OCI-LY3 (cell line): Measurements from ENCODE around the gene ADAMTSL5.

Experiments
- H2AFZ ChIP-seq: fragments of 200-600, 300-600 bp; shearing (Covaris generic); 2 replicates; pipeline ENCODE4 v1.6.0; 2014; ENCODE audit warnings: antibody characterized with exemption, low read depth, low read length
- H3K27ac ChIP-seq: fragments of 200-600, 300-600 bp; sonication (generic); 2 replicates; pipeline ENCODE4 v1.5.1; 2014; ENCODE audit warnings: mild to moderate bottlenecking, low read length, moderate library complexity, mixed read lengths
- H3K27me3 ChIP-seq: fragments of 200-600, 300-600 bp; sonication (generic); 2 replicates; pipeline ENCODE4 v1.6.1; 2014; ENCODE audit warnings: low read depth, low read length, mixed read lengths
- H3K36me3 ChIP-seq: fragments of 200-600, 300-600 bp; sonication (generic); replicated peaks from 2 replicates; pipeline ENCODE3; 2014; ENCODE audit warnings: low read depth, low read length, mixed read lengths
- H3K4me1 ChIP-seq: fragments of 300-600, 200-600 bp; sonication (generic); 2 replicates; pipeline ENCODE4 v1.6.1; 2014; ENCODE audit warnings: low read length, mixed read lengths
- H3K4me2 ChIP-seq: fragments of 200-600, 300-600 bp; sonication (generic); 2 replicates; pipeline ENCODE4 v1.6.1; 2014; ENCODE audit warnings: low read length, mixed read lengths
- H3K4me3 ChIP-seq: fragments of 300-600, 200-600 bp; sonication (generic); 2 replicates; pipeline ENCODE4 v1.5.1; 2014; ENCODE audit warnings: antibody characterized with exemption, mild to moderate bottlenecking, low read length, moderate library complexity
- H3K79me2 ChIP-seq: fragments of 300-600, 200-600 bp; shearing (Covaris generic); 2 replicates; pipeline ENCODE4 v1.6.1; 2014; ENCODE audit warnings: mild to moderate bottlenecking, low read length, mixed read lengths
- H3K9ac ChIP-seq: fragments of 300-600, 200-600 bp; shearing (Covaris generic); 2 replicates; pipeline ENCODE4 v1.6.0; 2014; ENCODE audit warnings: mild to moderate bottlenecking, low read length, moderate library complexity
- H3K9me3 ChIP-seq: fragments of 200-600, 300-600 bp; shearing (Covaris generic); 2 replicates; pipeline ENCODE4 v1.6.1; 2014; ENCODE audit warnings: low read length, mixed read lengths; ENCODE audit not compliant: insufficient read depth
- H4K20me1 ChIP-seq: fragments of 200-600, 300-600 bp; sonication (generic); 2 replicates; pipeline ENCODE4 v1.6.1; 2016; ENCODE audit warnings: low read length, mixed read lengths; ENCODE audit not compliant: insufficient read depth
- CTCF ChIP-seq: fragments of 200-600, 300-600 bp; sonication (generic); IDR thresholded peaks from 2 replicates; pipeline ENCODE4 v1.5.1; 2014; ENCODE audit warnings: antibody characterized with exemption, low read length, low read depth
- EZH2phosphoT487 ChIP-seq: fragments of 200-600 bp; shearing (Covaris generic); IDR thresholded peaks from 2 replicates; pipeline ENCODE4 v1.6.1; 2018; ENCODE audit warnings: antibody characterized with exemption, mixed run types, low read depth

The ADAMTSL5 gene

GRCh38 chr19:1466461-1467214 lies 46.2 kb downstream of the ADAMTSL5 start:
- no peaks in the 10 kb centered on the region for H3K79me2 ChIP-seq
- no peak overlapping the region for H3K27ac ChIP-seq
- no peak for TF ChIP-seq CTCF
- no peak for TF ChIP-seq EZH2phosphoT487
- no peak overlapping the region for H2AFZ ChIP-seq
- no peaks in the 10 kb centered on the region for H3K27me3 ChIP-seq
- H3K9me3 ChIP-seq, result no peaks in the 10 kb centered on the region
- H3K4me1 ChIP-seq, result no peaks in the 10 kb centered on the region
- no peak overlapping the region for H3K9ac ChIP-seq
- H3K4me3 ChIP-seq, result no peak overlapping the region
- no peaks in the 10 kb centered on the region for H4K20me1 ChIP-seq
- H3K4me2 ChIP-seq, result no peak overlapping the region
- peaks cover 4% of the 10 kb centered on the region for H3K36me3 ChIP-seq

GRCh38 chr19:1466018-1466460 lies 46.8 kb downstream of the ADAMTSL5 start:
- no peaks in the 10 kb centered on the region for H3K9me3 ChIP-seq
- H3K4me2 ChIP-seq, result no peak overlapping the region
- peaks cover 4% of the 10 kb centered on the region for H3K36me3 ChIP-seq
- H3K27ac ChIP-seq, result no peak overlapping the region
- no peaks in the 10 kb centered on the region for H3K4me1 ChIP-seq
- H2AFZ ChIP-seq, result no peak overlapping the region
- no peaks in the 10 kb centered on the region for H3K27me3 ChIP-seq
- H3K9ac ChIP-seq, result no peak overlapping the region
- H3K4me3 ChIP-seq, result no peak overlapping the region
- no peaks in the 10 kb centered on the region for H3K79me2 ChIP-seq
- TF ChIP-seq CTCF (no peak), EZH2phosphoT487 (no peak)
- H4K20me1 ChIP-seq, result no peaks in the 10 kb centered on the region

- no peaks in the 10 kb centered on the region for H3K27me3 ChIP-seq
- TF ChIP-seq CTCF, result no peak
- no peak for TF ChIP-seq EZH2phosphoT487
- H3K27ac ChIP-seq, result no peak overlapping the region
- peaks cover 4% of the 10 kb centered on the region for H3K36me3 ChIP-seq
- H3K9ac ChIP-seq, result no peak overlapping the region
- no peaks in the 10 kb centered on the region for H3K9me3 ChIP-seq
- no peak overlapping the region for H3K4me3 ChIP-seq
- H3K4me2 ChIP-seq, result no peak overlapping the region
- no peaks in the 10 kb centered on the region for H3K79me2 ChIP-seq
- H3K4me1 ChIP-seq, result no peaks in the 10 kb centered on the region
- no peak overlapping the region for H2AFZ ChIP-seq
- H4K20me1 ChIP-seq, result no peaks in the 10 kb centered on the region
Measured at GRCh38 chr19:1465191-1466016, 47.4 kb downstream of the ADAMTSL5 start.

- H3K9ac ChIP-seq, result no peak overlapping the region
- no peak overlapping the region for H3K4me2 ChIP-seq
- H3K27ac ChIP-seq, result no peak overlapping the region
- H3K4me3 ChIP-seq, result no peak overlapping the region
- H3K4me1 ChIP-seq, result peaks cover 7% of the 10 kb centered on the region
- no peak overlapping the region for H2AFZ ChIP-seq
- TF ChIP-seq EZH2phosphoT487 (no peak), CTCF (no peak)
- H3K36me3 ChIP-seq, result peaks cover 4% of the 10 kb centered on the region
- H3K27me3 ChIP-seq, result no peaks in the 10 kb centered on the region
- no peaks in the 10 kb centered on the region for H3K9me3 ChIP-seq
- no peaks in the 10 kb centered on the region for H3K79me2 ChIP-seq
- peaks cover 3% of the 10 kb centered on the region; the same call in 1 of the 2 replicates for H4K20me1 ChIP-seq
Measured at GRCh38 chr19:1461862-1462261, 51.0 kb downstream of the ADAMTSL5 start.
